ENCODE data around the gene RAP1GAP. TPM values are rescaled to one million over a fixed set of nuclear protein-coding genes. Genes with fewer than 3 reads are reported as not detected.

RAP1GAP gene
- total and polyA plus RNA-seq, 3 donors from 2014 or later = 7.4 to 8.4 (median 8.0) TPM

DNA sequence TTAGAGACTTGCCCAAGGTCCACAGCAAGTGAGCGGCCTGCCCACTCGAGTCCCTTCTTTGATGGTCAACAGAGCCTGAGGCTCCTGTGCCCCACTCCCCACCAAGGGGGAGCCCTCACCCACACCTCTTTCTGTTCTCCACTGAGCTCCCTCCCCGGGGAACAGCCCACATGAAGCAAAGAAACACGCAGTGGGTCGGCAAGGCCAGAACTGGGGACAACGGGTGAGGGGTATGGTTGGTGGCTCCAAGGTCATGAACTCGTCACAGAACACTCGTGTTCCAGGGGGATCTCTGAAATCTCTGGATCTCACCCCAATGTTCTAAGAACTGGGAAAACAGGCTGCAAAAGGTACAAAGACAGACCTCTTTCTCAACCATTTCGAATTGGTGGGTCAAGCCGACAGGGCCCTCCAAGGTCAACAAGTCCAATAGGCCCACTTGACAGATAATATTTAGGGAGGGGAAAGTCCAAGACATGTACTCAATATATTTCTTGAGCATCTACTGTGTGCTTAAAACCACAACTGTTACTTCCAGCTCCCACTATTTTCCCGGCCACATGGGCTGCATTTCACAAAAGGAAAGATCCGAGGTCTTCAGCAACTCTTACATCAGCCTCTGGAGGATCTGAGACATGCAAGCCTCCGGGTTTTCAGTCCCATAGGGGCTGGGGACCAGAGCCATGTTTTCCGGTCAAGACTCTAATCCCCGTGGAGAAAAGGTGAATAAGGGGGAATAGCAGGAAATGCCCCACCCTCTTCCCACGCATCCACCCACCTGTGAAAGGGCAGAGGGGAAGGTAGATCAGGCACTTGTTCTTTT, 1.1 kb upstream of the RAP1GAP start:
- WGBS, 2 donors = 36 to 45% methylated on average over 15 to 16 of the region's 16 CpGs
- intact Hi-C loops (cut with DNase I; ENCODE audit: low total_unique reads) = no loop called here
- no peak overlapping the region for H3K27ac ChIP-seq
- no peaks in the 10 kb centered on the region for H3K27me3 ChIP-seq
- no peaks in the 10 kb centered on the region for H3K36me3 ChIP-seq (ENCODE audit: low read depth, missing control alignments)
- TF ChIP-seq CTCF (IDR thresholded peaks at IDR 0.05) = no peak
- no peak for TF ChIP-seq POLR2A (IDR thresholded peaks at IDR 0.05)
- no peaks in the 10 kb centered on the region for H3K9me3 ChIP-seq
- no peak for DNase-seq
- H3K4me1 ChIP-seq = peaks cover 15% of the 10 kb centered on the region
- H3K4me3 ChIP-seq = no peak overlapping the region

DNA sequence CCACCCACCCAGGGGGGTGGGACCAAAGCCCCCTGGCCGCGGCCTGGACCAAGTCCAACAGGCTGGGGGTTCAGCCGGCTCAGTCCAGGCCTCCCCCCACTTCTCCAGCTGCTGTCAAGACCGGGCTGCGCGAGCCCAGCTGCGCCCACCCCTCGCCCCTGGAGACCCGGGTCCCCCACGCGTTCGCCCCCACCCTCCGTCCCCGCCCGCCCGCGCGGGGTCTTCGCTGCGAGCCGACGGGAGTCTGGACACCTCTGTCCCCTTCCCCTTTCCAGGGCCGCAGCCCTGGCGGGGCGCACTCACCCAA, 253 bp downstream of the RAP1GAP start:
- TF ChIP-seq POLR2A (IDR thresholded peaks at IDR 0.05) (no peak), CTCF (IDR thresholded peaks at IDR 0.05) (no peak)
- peak overlapping the region; percentile 36 to 47 for H3K4me3 ChIP-seq
- intact Hi-C loops (cut with DNase I; ENCODE audit: low total_unique reads) = no loop called here
- 0 to 1% methylated on average over 2 to 22 of the region's 25 CpGs for WGBS, 2 donors
- H3K36me3 ChIP-seq (ENCODE audit: low read depth, missing control alignments) = no peaks in the 10 kb centered on the region
- no peak overlapping the region for H3K27ac ChIP-seq
- H3K27me3 ChIP-seq = no peaks in the 10 kb centered on the region
- peaks cover 15% of the 10 kb centered on the region for H3K4me1 ChIP-seq
- no peaks in the 10 kb centered on the region for H3K9me3 ChIP-seq
- no peak for DNase-seq

GRCh38 chr1:21668232-21668950, 766 bp downstream of the RAP1GAP start:
- intact Hi-C loops (cut with DNase I; ENCODE audit: low total_unique reads) = no loop called here
- 8% methylated on average over 33 of the region's 33 CpGs; no CpG with 5 or more reads in 1 of the 2 donors for whole genome bisulfite sequencing, 2 donors
- no peak overlapping the region for H3K27ac ChIP-seq
- no peaks in the 10 kb centered on the region for H3K9me3 ChIP-seq
- H3K27me3 ChIP-seq = no peaks in the 10 kb centered on the region
- TF ChIP-seq CTCF (IDR thresholded peaks at IDR 0.05) (no peak), POLR2A (IDR thresholded peaks at IDR 0.05) (no peak)
- no peaks in the 10 kb centered on the region for H3K36me3 ChIP-seq (ENCODE audit: low read depth, missing control alignments)
- H3K4me1 ChIP-seq = peaks cover 9% of the 10 kb centered on the region
- peak overlapping the region; percentile 36 to 47 for H3K4me3 ChIP-seq
- no peak for DNase-seq

DNA sequence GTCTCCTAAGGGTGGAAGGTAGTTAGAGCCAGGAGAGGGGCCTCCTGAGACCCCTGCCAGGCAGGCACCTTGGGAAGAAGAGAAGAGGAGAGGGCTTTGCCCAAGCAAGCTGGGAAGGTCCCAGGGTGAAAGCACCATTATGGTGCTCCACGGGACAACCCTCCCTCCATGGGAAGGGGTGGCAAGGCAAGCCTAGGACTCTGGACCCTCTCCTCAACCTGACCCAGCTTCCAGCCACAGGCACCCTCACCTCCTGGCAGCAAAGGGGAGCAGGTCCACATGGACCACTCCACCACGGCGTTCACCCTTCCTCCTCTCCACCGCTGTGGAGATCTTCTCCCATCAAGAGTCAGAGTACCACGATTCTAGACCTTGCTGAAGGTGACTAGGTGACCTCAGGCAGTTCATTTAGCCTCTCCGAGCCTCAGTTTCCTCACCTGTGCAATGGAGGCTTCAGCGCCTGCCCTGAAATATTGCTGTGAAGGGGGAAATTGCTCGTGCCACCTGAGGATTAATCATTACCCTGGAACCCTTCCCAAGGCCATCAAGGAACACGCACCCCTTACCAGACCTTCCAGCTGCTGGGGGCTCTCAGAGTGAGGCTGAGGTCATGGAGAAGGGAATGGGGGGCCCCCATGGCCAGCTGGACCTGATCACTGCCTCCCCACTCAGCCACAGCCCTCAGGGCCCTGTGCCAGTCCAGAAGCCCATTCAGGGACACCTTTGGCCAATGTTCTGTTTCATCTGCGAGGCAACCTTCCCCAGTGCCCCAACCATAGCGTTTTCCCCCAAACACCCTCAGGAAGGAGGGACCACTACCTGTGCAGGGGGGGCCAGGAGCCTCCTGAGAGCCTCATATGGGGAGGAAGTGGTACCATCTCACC, 1.6 kb downstream of the RAP1GAP start:
- H3K27ac ChIP-seq = no peak overlapping the region
- H3K4me1 ChIP-seq = peaks cover 5% of the 10 kb centered on the region
- no peaks in the 10 kb centered on the region for H3K9me3 ChIP-seq
- DNase-seq = no peak
- WGBS, 2 donors = 86 to 89% methylated on average over 11 of the region's 11 CpGs
- no peak for TF ChIP-seq POLR2A (IDR thresholded peaks at IDR 0.05)
- TF ChIP-seq CTCF (IDR thresholded peaks at IDR 0.05) = no peak
- intact Hi-C loops (cut with DNase I; ENCODE audit: low total_unique reads) = no loop called here
- H3K27me3 ChIP-seq = no peaks in the 10 kb centered on the region
- H3K4me3 ChIP-seq = no peak overlapping the region
- no peaks in the 10 kb centered on the region for H3K36me3 ChIP-seq (ENCODE audit: low read depth, missing control alignments)
